SK-N-SH (cell line): ENCODE measurements around the gene PEMT. TPM values are rescaled to one million over a fixed set of nuclear protein-coding genes. Genes with fewer than 3 reads are reported as not detected.

Experiments
- CTCF ChIA-PET: fragments of 300-600, 350-600 bp; formaldehyde crosslinking; extraction: SDS; loops from one replicate; lab custom pipeline; 2021; lab: Yijun Ruan, JAX
- POLR2A ChIA-PET: fragments of 350-600 bp; sonication (Branson Sonifier 250); formaldehyde crosslinking; extraction: SDS; loops from one replicate; lab custom pipeline; 2020; ENCODE audit warnings: antibody characterized with exemption, inconsistent platforms; lab: Yijun Ruan, JAX
- DNase-seq: peaks from one replicate; pipeline ENCODE4 v3.0.0; 2012
- H2AFZ ChIP-seq: fragments of 200-600 bp; sonication (generic); 2 replicates; pipeline ENCODE4 v1.8.1; 2016; ENCODE audit warnings: antibody characterized with exemption, mild to moderate bottlenecking, low read depth
- H3F3A ChIP-seq: fragments of 200-600 bp; sonication (generic); replicated peaks from 2 replicates; pipeline ENCODE3; 2016; ENCODE audit warnings: antibody characterized with exemption, mild to moderate bottlenecking; ENCODE audit not compliant: insufficient read depth
- H3K27ac ChIP-seq, 2 experiments: fragments of 200-500 bp in 1 of 2; fragments of 200-600 bp in 1 of 2; sonication (Bioruptor generic) in 1 of 2; sonication (generic), shearing (Covaris generic) in 1 of 2; 2 replicates each; pipeline versions ENCODE4 v1.5.1 to v1.6.1; 2014 to 2016; ENCODE audit warnings: low read depth in 2 of 2, inconsistent platforms in 1 of 2, low read length in 1 of 2, mild to moderate bottlenecking in 1 of 2, mixed read lengths in 1 of 2
- H3K27me3 ChIP-seq: fragments of 200-600 bp; sonication (generic), shearing (Covaris generic); 2 replicates; pipeline ENCODE4 v1.6.1; 2016; ENCODE audit warnings: mixed run types; ENCODE audit not compliant: insufficient read depth
- H3K36me3 ChIP-seq, 2 experiments: fragments of 200-500 bp in 1 of 2; fragments of 200-600 bp in 1 of 2; sonication (Bioruptor generic) in 1 of 2; sonication (generic) in 1 of 2; replicated peaks in 1 of 2; 2 replicates each; pipeline versions ENCODE3 to v1.5.1; 2014 to 2016; ENCODE audit warnings: low read length in 1 of 2, mild to moderate bottlenecking in 1 of 2; ENCODE audit not compliant: insufficient read depth in 2 of 2, control insufficient read depth in 1 of 2
- H3K4me1 ChIP-seq, 2 experiments: fragments of 200-500 bp in 1 of 2; fragments of 200-600 bp in 1 of 2; sonication (Bioruptor generic) in 1 of 2; sonication (generic), shearing (Covaris generic) in 1 of 2; 2 replicates each; pipeline versions ENCODE4 v1.5.1 to v1.6.1; 2014 to 2016; ENCODE audit warnings: low read depth in 1 of 2, low read length in 1 of 2, mixed run types in 1 of 2; ENCODE audit not compliant: insufficient read depth in 2 of 2, control insufficient read depth in 1 of 2
- H3K4me2 ChIP-seq: fragments of 200-600 bp; sonication (generic), shearing (Covaris generic); 2 replicates; pipeline ENCODE4 v1.6.1; 2017; ENCODE audit warnings: mixed run types
- H3K4me3 ChIP-seq, 2 experiments: fragments of 200-500 bp in 1 of 2; fragments of 200-600 bp in 1 of 2; sonication (Bioruptor generic) in 1 of 2; sonication (generic), shearing (Covaris generic) in 1 of 2; 2 replicates each; pipeline versions ENCODE4 v1.5.1 to v1.8.1; 2014 to 2016; ENCODE audit warnings: low read depth in 2 of 2, inconsistent platforms in 1 of 2, low read length in 1 of 2, mild to moderate bottlenecking in 1 of 2, mixed read lengths in 1 of 2, moderate library complexity in 1 of 2
- H3K79me2 ChIP-seq: fragments of 200-600 bp; sonication (generic); 2 replicates; pipeline ENCODE4 v1.8.1; 2017; ENCODE audit warnings: mild to moderate bottlenecking; ENCODE audit not compliant: insufficient read depth
- H3K9ac ChIP-seq: fragments of 200-600 bp; sonication (generic); 2 replicates; pipeline ENCODE4 v1.6.1; 2017; ENCODE audit warnings: mixed run types
- H3K9me2 ChIP-seq: fragments of 200-600 bp; sonication (generic); 2 replicates; pipeline ENCODE4 v1.6.1; 2017; ENCODE audit warnings: mixed run types
- H3K9me3 ChIP-seq: fragments of 200-600 bp; sonication (generic); 2 replicates; pipeline ENCODE4 v1.6.1; 2017; ENCODE audit warnings: mixed run types, mild to moderate bottlenecking, moderate library complexity
- H4K20me1 ChIP-seq: fragments of 200-600 bp; sonication (generic); 2 replicates; pipeline ENCODE4 v1.6.1; 2017; ENCODE audit warnings: mild to moderate bottlenecking, mixed run types; ENCODE audit not compliant: insufficient read depth
- CHD2 ChIP-seq: fragments of 150-350 bp; IDR thresholded peaks from 2 replicates; pipeline ENCODE4 v1.6.1; 2018; ENCODE audit warnings: low read length; ENCODE audit not compliant: partially characterized antibody
- ELF1 ChIP-seq: IDR thresholded peaks from 2 replicates; pipeline ENCODE4 v1.4.0; 2012
- EP300 ChIP-seq, 2 experiments: IDR thresholded peaks; 2 replicates each; pipeline versions ENCODE4 v1.4.0 to v1.6.1; 2012; ENCODE audit warnings: borderline replicate concordance in 1 of 2, low read depth in 1 of 2, low read length in 1 of 2
- EZH2phosphoT487 ChIP-seq: fragments of 200-600 bp; sonication (generic); IDR thresholded peaks from 2 replicates; pipeline ENCODE4 v1.6.1; 2017; ENCODE audit warnings: low read depth, mixed run types, mild to moderate bottlenecking, antibody characterized with exemption, moderate library complexity, borderline replicate concordance
- GABPA ChIP-seq: IDR thresholded peaks from 2 replicates; pipeline ENCODE4 v1.4.0; 2012; ENCODE audit warnings: low read depth, mild to moderate bottlenecking
- GATA2 ChIP-seq: sonication (generic); formaldehyde crosslinking; IDR thresholded peaks from 2 replicates; pipeline ENCODE4 v1.5.0; 2020; ENCODE audit warnings: mild to moderate bottlenecking, missing genetic modification reagents
- MEF2A ChIP-seq: IDR thresholded peaks from 2 replicates; pipeline ENCODE4 v1.4.0; 2012; ENCODE audit warnings: low read depth, borderline replicate concordance
- RAD21 ChIP-seq: IDR thresholded peaks from 2 replicates; pipeline ENCODE4 v1.6.1; 2012; ENCODE audit warnings: mild to moderate bottlenecking, low read length
- RCOR1 ChIP-seq: fragments of 150-350 bp; IDR thresholded peaks from 2 replicates; pipeline ENCODE4 v1.6.1; 2017; ENCODE audit warnings: antibody characterized with exemption, low read length
- RXRA ChIP-seq: IDR thresholded peaks from 2 replicates; pipeline ENCODE4 v1.4.0; 2012; ENCODE audit warnings: low read depth, mild to moderate bottlenecking, borderline replicate concordance
- SIN3A ChIP-seq: IDR thresholded peaks from 2 replicates; pipeline ENCODE4 v1.6.1; 2012; ENCODE audit warnings: low read depth, mild to moderate bottlenecking, low read length, moderate library complexity, borderline replicate concordance
- SMC3 ChIP-seq: IDR thresholded peaks from 2 replicates; pipeline ENCODE4 v1.6.1; 2012; ENCODE audit warnings: low read depth, low read length, improper control_type of control experiment
- WGBS: methylation state at CpG from one replicate; pipeline ENCODE4 v1.1.6; 2017; ENCODE audit warnings: low lambda C conversion rate; 5-methylcytosine and 5-hydroxymethylcytosine counted together
- polyA plus RNA-seq, 3 experiments: library from polyadenylated mRNA; depleted of rRNA; stranded (reverse); fragments of >200 nt; gene quantifications; 2 replicates each; pipeline ENCODE4 v1.2.3, GENCODE V29; 2012
- TF ChIP-seq, protein P1 (sequence below): fragments of 150-350 bp; IDR thresholded peaks from 2 replicates; pipeline ENCODE4 v1.6.1; 2016; ENCODE audit warnings: mild to moderate bottlenecking, low read depth, low read length
- TF ChIP-seq, protein P2 (sequence below): fragments of 200-600 bp; sonication (generic); IDR thresholded peaks from 2 replicates; pipeline ENCODE4 v1.6.1; 2017; ENCODE audit warnings: antibody characterized with exemption, mild to moderate bottlenecking, moderate library complexity
- TF ChIP-seq, protein P3 (sequence below): IDR thresholded peaks from 2 replicates; pipeline ENCODE4; 2012
- TF ChIP-seq, protein P4 (sequence below): IDR thresholded peaks from 2 replicates; pipeline ENCODE4 v1.4.0; 2012; ENCODE audit warnings: low read depth
- TF ChIP-seq, protein P5 (sequence below): fragments of 150-350 bp; IDR thresholded peaks from 2 replicates; pipeline ENCODE4 v1.6.1; 2017; ENCODE audit warnings: antibody characterized with exemption, low read length, low read depth, borderline replicate concordance

PEMT gene
- polyA plus RNA-seq, 1 of the 3 experiments (the other 2 are of a cell fraction), result 52.8 TPM

DNA sequence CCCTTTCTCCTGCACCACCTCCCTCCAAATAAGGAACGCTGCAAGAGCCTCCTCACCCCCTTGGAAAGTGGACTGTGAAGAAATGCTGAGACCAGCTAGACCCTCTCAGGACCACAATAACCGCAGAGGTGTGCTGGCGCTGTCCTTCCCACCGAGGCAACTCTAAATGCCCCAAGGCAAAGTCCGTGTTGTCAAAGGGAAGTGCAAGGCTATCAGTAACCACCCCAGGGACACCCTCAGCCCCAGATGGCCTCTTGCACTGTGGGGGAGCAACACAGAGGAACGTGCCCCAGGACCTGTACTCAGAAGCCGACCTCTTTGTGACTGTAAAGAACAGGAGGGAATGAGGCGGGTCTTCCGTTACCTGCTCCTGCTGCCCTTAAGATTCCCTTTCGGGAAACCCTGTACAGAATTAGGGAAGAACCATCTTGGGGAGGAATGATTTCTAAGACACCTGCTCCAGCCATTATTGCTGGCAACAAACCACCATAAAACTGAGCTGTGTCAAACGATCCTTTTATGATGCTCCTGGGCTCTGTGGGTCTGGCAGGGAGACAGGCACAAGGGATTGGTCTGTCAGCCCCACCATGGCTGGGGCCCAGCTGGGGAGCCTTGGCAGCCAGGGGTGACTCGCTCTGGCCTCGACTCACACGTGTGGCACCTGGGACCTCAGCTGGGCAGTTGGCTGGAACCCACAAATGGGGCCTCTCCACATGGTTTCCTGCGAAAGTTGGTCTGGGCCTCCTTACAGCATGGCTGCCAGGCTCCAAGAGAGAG is 129.3 kb downstream of the PEMT start:
- H3K27me3 ChIP-seq, result peaks cover 7% of the 10 kb centered on the region
- DNase-seq, result no peak
- H3K4me1 ChIP-seq, result no peaks in the 10 kb centered on the region
- TF ChIP-seq, protein P1, sequence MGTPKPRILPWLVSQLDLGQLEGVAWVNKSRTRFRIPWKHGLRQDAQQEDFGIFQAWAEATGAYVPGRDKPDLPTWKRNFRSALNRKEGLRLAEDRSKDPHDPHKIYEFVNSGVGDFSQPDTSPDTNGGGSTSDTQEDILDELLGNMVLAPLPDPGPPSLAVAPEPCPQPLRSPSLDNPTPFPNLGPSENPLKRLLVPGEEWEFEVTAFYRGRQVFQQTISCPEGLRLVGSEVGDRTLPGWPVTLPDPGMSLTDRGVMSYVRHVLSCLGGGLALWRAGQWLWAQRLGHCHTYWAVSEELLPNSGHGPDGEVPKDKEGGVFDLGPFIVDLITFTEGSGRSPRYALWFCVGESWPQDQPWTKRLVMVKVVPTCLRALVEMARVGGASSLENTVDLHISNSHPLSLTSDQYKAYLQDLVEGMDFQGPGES, result no peak
- no peak for TF ChIP-seq ELF1
- no peak for TF ChIP-seq EP300 (IDR thresholded peaks at IDR 0.05; ENCODE audit: borderline replicate concordance in 1 of 2, low read depth in 1 of 2, low read length in 1 of 2)
- TF ChIP-seq GABPA, result no peak
- TF ChIP-seq MEF2A, result no peak
- TF ChIP-seq, protein P2, sequence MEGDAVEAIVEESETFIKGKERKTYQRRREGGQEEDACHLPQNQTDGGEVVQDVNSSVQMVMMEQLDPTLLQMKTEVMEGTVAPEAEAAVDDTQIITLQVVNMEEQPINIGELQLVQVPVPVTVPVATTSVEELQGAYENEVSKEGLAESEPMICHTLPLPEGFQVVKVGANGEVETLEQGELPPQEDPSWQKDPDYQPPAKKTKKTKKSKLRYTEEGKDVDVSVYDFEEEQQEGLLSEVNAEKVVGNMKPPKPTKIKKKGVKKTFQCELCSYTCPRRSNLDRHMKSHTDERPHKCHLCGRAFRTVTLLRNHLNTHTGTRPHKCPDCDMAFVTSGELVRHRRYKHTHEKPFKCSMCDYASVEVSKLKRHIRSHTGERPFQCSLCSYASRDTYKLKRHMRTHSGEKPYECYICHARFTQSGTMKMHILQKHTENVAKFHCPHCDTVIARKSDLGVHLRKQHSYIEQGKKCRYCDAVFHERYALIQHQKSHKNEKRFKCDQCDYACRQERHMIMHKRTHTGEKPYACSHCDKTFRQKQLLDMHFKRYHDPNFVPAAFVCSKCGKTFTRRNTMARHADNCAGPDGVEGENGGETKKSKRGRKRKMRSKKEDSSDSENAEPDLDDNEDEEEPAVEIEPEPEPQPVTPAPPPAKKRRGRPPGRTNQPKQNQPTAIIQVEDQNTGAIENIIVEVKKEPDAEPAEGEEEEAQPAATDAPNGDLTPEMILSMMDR, result no peak
- no peak for TF ChIP-seq RXRA
- no peak for TF ChIP-seq EZH2phosphoT487
- no peak for TF ChIP-seq SIN3A
- no peak for TF ChIP-seq RAD21
- TF ChIP-seq GATA2 (CRISPR knock-in tag), result no peak
- no peak for TF ChIP-seq CHD2
- TF ChIP-seq, protein P3, sequence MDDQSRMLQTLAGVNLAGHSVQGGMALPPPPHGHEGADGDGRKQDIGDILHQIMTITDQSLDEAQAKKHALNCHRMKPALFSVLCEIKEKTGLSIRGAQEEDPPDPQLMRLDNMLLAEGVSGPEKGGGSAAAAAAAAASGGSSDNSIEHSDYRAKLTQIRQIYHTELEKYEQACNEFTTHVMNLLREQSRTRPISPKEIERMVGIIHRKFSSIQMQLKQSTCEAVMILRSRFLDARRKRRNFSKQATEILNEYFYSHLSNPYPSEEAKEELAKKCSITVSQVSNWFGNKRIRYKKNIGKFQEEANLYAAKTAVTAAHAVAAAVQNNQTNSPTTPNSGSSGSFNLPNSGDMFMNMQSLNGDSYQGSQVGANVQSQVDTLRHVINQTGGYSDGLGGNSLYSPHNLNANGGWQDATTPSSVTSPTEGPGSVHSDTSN, result no peak
- TF ChIP-seq, protein P4, sequence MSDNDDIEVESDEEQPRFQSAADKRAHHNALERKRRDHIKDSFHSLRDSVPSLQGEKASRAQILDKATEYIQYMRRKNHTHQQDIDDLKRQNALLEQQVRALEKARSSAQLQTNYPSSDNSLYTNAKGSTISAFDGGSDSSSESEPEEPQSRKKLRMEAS, result no peak
- TF ChIP-seq, protein P5, sequence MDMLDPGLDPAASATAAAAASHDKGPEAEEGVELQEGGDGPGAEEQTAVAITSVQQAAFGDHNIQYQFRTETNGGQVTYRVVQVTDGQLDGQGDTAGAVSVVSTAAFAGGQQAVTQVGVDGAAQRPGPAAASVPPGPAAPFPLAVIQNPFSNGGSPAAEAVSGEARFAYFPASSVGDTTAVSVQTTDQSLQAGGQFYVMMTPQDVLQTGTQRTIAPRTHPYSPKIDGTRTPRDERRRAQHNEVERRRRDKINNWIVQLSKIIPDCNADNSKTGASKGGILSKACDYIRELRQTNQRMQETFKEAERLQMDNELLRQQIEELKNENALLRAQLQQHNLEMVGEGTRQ, result no peak
- no peak for TF ChIP-seq SMC3
- no peak for TF ChIP-seq RCOR1
- no peak overlapping the region for H3K9ac ChIP-seq
- WGBS, result 68% methylated on average over 12 of the region's 15 CpGs
- no peaks in the 10 kb centered on the region for H3K36me3 ChIP-seq
- H3K9me2 ChIP-seq, result no peaks in the 10 kb centered on the region
- POLR2A ChIA-PET, result no interaction called here
- no peak overlapping the region for H3K27ac ChIP-seq
- no peaks in the 10 kb centered on the region for H3K9me3 ChIP-seq
- CTCF ChIA-PET, result no interaction called here
- no peaks in the 10 kb centered on the region for H3F3A ChIP-seq
- H3K4me2 ChIP-seq, result no peak overlapping the region
- no peak overlapping the region for H2AFZ ChIP-seq
- no peak overlapping the region for H3K4me3 ChIP-seq
- H3K79me2 ChIP-seq, result no peaks in the 10 kb centered on the region
- no peaks in the 10 kb centered on the region for H4K20me1 ChIP-seq
